Choroid plexus epithelial cell (primary cell): Measurements from ENCODE around the gene SNX27.

ENCODE experiments used
- DNase-seq: peaks from one replicate; pipeline ENCODE4 v3.0.0-alpha.2; 2010; ENCODE audit warnings: low read depth
- H3K4me3 ChIP-seq: 2 replicates; pipeline ENCODE4 v1.5.1; 2011; ENCODE audit warnings: low read depth, mild to moderate bottlenecking, control low read depth, low read length, moderate library complexity
- CTCF ChIP-seq: conservative IDR thresholded peaks from 2 replicates; pipeline ENCODE4 v1.5.1; 2011; ENCODE audit warnings: low read depth, mild to moderate bottlenecking, control low read depth, inconsistent platforms, low read length, moderate library complexity

The SNX27 gene

GRCh38 chr1:151704246-151704645, 92.4 kb downstream of the SNX27 start:
- no peak for TF ChIP-seq CTCF
- no peak overlapping the region for H3K4me3 ChIP-seq
- no peak for DNase-seq

GRCh38 chr1:151705146-151705545, 93.3 kb downstream of the SNX27 start:
- no peak for TF ChIP-seq CTCF
- DNase-seq = no peak
- H3K4me3 ChIP-seq = no peak overlapping the region

GRCh38 chr1:151705753-151706463, 94.1 kb downstream of the SNX27 start:
- no peak overlapping the region for H3K4me3 ChIP-seq
- no peak for TF ChIP-seq CTCF
- DNase-seq = no peak

GRCh38 chr1:151706464-151707415, 94.9 kb downstream of the SNX27 start:
- no peak overlapping the region for H3K4me3 ChIP-seq
- TF ChIP-seq CTCF = no peak
- DNase-seq = no peak

- no peak for DNase-seq
- no peak overlapping the region for H3K4me3 ChIP-seq
- TF ChIP-seq CTCF = no peak
Measured at GRCh38 chr1:151707541-151708065, 95.8 kb downstream of the SNX27 start.

GRCh38 chr1:151708891-151709290, 97.0 kb downstream of the SNX27 start:
- DNase-seq = no peak
- no peak overlapping the region for H3K4me3 ChIP-seq
- TF ChIP-seq CTCF = no peak
